HG02642 (cell line): ENCODE data around the gene MME.
"Not testable (repeated sequence)": the region's sequence is repeated elsewhere in the genome, so short reads cannot be mapped to it uniquely, and the experiment has no call there.

Experiments used
- ATAC-seq: cut with Tn5 transposase; IDR thresholded peaks from one replicate; pipeline ENCODE4 v1.9.1; 2021; ENCODE audit warnings: mild to moderate bottlenecking; ENCODE audit not compliant: unreplicated experiment, poor library complexity

Gene MME

DNA sequence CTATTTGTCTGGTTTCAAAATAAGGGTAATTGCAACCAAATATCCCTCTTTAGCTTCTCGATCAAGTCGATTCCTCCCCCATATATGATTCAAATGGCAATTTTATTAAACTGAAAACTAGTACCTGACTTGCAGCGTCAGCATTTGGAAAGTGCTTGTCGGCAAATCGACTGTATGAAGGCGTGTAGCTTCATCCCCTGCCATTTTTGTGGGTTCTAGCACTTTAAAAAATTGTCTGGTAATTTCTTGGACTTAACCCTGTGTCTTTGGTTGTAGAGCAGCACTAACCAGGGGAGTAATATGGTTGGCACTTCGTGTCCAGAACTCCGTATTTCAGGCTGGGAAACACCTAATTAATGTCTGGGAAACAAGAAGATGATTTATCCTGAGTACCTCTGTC, 573 bp downstream of the MME start:
- ATAC-seq, result no peak

DNA sequence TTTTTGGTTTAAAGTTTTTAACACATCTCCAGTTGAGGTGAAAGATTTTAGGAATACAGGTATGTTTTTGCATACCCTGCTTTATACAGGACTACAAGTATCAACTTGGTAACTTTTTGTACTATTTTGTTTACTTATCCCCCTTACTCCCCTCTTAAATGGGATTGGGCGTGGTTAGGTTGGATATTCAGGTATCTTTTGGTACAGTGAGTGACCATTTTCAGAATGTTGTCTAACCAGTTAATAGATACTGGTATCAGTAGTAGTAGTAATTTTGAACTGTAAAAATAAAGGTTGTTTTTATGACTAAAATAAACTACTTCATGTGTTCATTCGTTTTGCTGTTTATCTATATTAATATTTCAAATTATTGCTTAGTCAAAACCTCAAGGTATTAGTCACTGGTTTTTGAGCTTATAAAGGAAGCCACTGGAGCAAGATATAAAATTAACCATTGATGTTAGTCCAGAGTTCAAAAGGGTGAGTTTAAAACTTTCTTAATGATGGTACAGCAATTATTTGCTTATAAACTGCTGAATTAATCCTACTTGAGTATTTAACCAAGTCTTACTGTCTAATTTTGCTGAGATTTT, 3.3 kb downstream of the MME start:
- no peak for ATAC-seq

DNA sequence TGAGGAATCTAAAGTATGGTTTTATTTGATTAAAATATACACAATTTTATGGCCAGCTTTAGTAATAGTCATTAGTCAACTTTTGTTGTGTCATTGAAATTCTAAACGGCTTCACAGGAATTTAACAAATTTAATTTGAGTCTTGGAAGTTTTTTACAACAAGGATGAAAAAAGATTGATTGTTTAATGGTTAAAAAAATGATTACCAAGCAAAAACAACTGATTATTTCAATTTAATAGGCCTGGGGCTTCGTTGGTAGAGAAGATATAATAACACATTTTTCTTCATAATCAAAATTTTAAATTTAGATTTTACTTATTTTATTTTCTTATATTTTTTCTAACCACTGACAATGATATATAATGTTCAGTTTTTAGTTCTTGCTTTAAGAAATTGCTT, 4.4 kb downstream of the MME start:
- no peak for ATAC-seq

DNA sequence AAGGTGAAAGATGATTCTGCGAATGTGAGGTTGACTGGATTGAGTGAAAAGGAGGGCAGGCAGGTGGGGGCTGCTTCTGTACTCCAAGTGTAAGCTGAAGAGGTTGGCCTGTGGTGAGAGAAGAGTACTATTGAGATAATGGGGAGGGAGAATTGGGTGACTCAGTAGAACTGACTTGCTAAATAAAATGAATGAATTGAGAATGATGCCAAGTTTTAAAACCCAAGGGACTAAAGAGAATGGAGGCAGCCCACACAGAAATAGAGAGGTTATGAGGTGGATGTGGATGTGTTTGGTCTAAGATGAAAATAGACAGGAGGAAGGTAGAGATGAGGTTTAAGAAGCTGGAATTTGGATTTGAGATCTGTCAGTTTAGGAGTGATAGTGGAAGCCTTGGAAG, 5.9 kb downstream of the MME start:
- no peak for ATAC-seq

DNA sequence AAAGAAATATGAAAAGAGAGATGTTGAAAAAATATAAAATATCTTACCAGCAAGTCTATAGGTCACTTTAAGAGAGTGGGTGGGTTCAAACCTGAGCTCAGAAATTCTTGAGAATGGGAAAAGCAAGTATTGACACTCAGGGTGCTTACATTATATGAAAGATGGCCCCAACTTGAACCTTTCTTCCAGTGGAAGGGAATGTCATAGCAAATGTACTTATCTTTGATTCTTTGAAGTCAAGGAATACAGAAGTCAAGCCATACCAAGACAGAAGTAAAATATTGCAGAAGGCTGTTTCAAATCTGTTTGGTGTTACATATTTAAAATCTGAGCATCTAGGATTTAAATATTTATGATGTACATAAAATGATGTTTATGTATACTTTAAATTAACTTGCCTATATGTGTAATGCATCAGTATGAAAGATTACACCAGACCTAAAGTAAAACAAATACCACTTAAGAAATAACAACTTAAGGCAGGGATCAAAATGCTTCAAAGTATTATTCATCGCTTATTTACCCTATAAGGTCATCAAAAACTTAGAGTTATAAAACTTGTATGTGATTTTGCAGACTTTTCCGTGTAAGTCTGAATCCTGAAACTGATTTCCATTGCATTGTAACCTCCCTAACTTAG, 8.7 kb downstream of the MME start:
- ATAC-seq, result no peak

DNA sequence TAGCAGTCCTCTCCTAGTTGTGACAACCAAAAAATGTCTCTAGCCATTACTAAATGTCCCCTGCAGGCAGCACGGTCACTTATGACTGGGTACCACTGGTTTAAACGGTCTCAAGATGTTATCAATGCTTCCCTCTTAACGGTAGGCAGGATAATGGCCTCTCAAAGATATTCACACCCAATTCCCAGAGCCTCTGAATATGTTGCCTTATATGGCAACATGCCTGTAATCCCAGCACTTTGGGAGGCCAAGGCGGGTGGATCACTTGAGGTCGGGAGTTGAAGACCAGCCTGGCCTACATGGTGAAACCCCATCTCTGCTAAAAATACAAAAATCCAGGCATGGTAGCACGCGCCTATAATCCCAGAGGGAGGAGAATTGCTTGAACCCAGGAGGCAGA, 9.4 kb downstream of the MME start:
- ATAC-seq, result no peak

DNA sequence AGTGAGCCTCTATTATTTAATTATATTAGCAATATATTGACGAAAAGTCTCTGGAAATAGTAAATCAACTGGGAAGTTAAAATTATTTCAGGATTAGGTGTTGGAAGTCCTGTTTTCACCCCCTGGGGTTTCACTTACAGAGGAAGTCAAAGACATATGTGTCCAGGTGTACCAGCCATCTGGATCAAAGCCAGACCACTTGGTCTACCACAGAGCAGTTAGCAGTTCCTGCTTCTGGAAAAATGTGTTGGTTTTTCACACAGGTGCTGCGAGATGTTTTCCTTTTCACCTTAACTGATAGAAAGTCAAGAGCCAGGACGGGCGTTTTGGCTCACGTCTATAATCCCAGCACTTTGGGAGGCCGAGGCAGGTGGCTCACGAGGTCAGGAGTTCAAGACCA, 13.1 kb downstream of the MME start:
- no peak for ATAC-seq

DNA sequence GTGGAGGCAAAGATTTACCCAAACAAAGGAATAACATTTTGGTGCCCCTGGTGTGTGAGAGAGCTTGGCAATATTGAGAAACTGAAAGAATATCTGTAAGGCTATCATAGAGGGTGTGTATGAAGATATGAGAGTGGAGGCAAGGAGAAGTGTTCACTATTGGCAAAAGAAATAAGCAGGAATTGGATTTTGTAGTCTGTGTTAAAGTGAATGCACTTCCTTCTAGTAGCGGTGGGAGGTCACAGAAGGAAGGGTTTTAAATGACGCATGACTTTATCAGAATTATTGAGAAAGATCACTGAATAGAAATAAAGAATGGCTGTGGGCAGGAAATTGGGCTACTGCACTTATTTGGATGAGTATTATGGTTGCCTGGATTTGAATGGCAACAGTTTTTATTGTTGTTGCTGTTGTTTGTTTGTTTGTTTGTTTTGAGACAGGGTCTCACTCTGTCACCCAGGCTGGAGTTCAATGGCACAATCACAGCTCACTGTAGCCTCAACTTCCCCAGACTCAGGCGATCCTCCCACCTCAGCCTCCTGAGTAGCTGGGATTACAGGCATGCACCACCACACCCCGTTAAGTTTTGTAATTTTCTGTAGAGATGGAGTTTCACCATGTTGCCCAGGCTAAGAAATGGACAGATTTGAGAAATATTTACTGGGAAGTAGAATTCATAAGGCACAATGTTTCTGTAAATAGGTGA, 16.3 kb downstream of the MME start:
- ATAC-seq, result no peak

DNA sequence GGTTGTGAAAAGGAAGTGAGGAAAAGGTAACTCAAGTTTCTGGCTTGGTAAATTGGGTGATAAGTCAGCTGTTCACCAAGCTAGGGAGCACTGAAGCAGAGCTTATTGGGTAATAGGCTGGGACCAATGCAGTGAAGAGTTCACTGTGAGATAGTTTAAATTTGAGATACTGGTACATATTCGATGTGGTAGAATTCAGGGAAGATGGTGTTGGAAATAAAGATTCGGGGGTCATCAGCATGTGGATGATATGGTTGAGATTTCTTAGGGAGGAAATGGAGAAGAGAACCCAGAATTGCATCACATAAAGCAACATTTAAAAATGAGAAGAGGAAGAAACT, 16.9 kb downstream of the MME start:
- ATAC-seq, result no peak

DNA sequence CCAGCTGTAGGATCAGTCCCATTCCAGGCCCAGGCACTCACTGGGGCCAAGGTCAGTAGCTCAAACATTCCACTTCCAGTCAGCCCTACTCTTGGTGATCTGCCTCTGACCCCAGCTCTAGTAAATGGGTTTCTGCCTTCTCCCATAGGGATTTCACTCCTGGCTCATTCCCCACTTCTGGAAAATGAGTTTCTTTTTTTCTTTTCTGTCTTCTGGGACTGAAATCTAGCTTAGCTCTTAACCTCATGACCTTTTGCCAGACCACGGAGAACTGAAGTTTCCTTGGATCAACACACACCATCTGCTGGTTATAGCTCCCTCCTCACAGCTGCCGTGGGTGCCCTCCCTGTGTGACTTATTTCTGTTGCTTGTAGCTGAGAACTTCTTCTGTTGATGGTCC, 21.3 kb downstream of the MME start:
- no peak for ATAC-seq

DNA sequence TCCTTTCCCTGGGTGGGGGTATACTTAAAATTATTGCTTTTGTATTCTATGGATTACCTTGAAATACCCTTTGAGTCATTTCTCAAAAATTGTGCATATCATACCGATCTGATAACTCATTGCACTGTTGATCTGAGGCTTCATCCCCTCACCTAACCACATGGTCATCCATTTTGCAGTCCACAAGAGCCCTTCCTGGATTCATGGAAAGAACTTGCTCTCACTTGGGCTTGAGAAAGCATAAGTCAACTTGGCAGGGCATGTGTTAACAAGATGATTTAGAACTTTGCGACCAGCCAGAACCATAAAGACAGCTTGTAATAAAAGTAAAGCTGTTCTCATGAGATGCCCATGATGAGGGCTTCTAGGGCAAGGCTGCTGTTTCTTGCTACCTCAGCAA, 22.2 kb downstream of the MME start:
- ATAC-seq, result no peak

DNA sequence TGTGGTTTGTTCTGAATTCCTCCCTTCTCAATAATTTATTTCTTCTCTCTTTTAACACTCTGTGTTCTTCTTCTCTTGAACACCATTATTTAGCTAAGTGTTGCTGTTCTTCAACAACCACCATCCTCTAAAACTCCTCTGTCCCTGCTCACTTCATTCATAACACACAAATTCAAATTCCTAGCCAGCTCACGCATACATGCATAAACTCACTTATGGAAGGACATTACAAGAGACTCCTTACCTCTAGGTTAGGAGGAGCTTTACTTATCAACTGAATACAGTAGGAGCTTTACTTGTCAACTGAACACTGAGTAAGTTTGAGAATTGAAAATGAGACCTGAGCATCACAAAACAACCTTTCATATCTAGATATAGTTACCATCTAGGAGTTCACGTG, 23.6 kb downstream of the MME start:
- ATAC-seq, result no peak

DNA sequence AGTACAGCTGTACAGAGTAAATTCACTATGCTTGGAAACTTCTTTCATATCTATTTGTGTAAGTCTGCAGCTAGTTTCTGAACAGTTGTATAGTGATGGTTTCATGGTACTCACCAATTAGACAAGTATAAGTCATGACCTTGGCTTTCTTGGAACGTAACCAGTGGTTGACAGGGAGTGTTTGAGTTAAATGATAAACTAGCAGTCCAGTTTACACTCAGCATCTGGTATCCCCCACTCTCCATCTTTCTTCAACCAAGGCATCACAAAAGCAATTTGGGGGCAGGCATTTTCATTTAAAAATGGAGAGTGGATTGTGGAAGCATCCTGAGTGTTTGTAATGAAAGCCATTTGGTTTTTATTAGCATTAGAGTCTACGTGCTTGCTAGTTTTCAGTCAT, 26.0 kb downstream of the MME start:
- ATAC-seq, result no peak

DNA sequence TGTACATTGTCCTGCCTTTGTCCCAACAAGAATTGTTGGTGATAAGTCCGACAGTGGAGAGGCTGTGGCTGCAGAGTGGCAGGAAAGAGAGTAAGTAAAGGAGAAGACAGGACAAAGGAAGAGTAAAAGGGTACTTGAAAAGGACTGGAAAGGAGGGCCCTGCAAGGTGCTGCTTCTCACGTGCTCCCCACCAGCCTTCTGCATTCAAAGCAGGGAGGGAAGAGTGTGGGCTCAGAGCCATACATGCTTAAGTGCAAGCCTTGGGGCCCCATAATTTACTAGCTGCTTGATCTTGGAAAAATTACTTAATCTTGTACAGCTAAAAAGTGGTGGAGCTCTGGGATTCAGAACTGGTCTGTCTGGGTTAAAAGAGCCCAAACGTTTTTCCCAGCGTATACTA, 29.9 kb downstream of the MME start:
- no peak for ATAC-seq

DNA sequence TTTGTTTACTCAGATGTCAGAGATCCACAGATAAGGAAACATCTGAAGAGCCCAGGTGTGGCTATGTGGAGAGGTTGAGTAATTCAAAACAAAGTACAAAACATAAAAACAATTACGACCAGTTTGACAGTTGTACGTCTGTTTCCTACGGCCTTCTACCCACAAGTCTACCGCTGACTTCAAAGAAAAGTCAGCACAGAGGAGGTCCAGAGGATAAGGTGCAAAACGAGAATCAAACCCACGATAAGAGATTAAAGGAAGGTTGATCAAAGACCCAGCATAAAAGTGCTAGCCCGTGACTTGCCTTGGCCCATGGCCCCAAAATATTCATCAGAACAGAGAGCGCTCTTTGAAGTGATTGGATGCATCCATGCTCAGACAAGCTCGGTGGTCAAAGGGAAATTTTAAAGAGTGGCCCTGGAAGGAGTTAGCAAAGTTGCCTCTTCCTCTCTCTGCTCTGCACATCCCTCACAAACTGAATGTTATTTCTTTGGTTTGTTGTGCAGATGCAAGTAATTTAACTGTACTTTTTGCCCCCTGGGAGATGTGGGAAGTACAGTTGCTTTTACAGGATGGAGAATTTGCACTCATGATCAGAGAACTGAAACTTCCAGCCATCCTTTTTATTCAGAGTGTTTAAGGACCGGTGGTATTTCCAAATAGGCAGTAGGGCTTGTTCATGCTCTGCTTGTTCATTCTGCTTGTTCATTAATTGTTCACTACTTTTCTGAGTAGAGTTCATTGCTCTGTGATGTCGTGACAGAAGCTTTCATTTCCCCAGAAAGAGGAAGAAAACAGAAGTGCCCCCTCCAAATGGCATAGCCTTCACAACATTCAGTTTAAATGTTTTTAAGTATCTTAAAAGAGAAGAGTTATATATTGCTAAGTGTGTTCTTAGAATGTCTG, 31.1 kb downstream of the MME start:
- no peak for ATAC-seq

DNA sequence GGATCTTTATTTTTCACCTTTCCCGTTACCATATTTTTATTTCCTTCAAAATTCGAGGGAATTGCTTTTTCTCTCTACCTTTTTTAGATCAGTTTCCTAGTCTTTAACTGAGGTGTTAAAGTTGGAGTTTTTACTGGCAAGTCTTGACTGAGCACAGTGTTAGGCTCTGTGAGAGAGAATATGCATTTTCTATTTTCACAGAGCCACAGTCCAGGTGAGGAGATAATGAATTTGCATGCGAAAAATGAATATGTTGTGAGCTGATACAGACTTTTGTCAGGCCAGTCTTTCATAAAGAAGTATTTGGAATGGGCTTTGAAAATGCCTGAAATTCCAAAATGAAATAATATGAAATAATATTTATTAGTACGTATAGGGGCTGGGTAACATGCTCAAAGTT, 31.9 kb downstream of the MME start:
- ATAC-seq, result no peak

DNA sequence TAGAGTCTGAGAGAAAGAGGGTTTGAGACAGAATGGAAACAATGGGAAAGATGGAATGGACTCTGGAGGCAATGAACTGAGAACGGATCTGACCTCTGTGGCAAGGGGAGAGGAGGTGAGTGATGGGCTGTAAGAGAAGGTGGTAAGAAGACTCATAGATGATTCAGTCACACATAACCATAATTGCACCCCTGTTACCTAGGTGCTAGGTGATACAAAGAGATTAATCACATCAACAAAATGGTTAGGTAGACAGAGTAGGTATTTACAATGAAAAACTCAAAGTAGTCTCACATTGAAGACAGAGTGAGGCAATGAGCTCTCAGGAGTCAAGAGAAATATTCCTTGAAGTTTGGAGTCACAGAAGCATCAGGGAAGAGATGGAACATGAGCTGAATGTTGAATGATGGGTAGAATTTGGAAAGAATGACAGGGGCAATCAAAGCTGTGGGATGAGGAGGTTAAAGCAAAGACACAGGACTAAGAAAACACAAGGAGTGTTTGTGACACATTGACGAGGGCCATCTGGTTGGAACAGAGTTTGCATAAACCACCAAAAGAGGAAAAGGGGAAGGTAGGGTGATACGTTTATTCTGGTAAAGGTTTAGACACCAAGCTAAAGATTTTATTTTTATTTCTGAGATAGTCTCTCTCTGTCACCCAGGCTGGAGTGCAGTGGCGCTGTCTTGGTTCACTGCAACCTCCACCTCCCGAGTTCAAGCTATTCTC, 32.7 kb downstream of the MME start:
- ATAC-seq, result no peak

DNA sequence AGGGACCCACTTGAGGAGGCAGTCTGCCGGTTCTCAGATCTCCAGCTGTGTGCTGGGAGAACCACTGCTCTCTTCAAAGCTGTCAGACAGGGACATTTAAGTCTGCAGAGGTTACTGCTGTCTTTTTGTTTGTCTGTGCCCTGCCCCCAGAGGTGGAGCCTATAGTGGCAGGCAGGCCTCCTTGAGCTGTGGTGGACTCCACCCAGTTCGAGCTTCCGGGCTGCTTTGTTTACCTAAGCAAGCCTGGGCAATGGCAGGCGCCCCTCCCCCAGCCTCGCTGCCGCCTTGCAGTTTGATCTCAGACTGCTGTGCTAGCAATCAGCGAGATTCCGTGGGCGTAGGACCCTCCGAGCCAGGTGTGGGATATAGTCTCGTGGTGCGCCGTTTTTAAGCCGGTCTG, 44.6 kb downstream of the MME start:
- ATAC-seq, result not testable (repeated sequence)

DNA sequence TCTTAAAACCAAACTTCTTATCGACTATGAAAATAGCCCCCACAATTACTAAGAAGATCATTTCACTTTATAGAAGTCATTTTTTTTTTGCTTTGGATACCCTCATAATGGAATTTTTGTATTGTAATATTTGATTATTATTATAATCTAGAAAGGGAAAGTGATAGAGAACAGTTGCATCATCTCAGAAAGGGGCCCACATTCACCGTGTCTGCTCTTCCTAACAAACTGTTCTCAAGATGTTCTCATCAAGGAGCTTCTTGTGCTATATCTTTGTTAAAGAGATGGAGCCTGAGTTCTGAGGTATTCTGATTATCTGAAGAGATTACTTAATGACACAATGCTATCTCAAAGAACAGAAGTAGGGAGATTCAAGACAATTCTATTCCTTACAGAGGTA, 49.3 kb downstream of the MME start:
- no peak for ATAC-seq

DNA sequence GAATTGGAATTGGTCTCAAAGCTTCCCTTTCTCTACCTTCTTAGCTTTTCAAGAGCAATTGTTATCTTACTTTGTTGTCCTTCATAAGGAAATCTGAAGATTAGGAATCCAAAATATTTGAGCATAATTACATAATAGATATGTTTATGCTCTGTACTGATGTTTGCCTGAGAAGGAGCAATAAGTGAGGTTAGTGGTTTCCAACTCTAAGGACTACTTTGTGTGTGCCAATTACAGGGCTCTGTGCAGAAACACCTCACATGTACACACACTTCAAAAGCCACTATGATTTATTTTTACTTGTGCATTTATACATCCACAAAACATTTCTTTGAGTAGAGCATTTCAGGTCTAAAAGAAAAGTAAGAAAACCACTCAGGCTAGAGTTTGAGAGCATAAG, 49.9 kb downstream of the MME start:
- ATAC-seq, result no peak

DNA sequence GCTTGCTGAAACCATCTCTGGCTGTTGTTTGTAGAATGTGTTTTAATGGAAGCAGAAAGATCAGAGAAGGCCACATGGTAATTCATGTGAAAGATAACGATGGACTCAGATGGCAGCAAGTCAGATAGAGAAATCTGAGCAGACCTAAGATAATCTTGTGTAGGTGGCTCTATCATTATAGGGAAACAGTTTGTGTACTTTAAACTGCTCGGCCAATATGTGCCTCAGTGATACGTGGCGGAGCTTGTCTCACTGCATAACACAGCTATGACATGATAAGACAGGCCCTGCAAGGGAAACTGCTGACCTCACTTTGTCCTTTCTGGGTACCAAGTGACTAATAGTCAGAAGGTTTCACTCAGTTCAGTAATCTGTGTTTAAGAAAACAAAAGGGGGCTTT, 51.0 kb downstream of the MME start:
- ATAC-seq, result peak; percentile 68
